Fibroblast of lung (primary cell): ENCODE measurements around the gene SAG.

Experiments used
- CTCF ChIP-seq, 2 donors: IDR thresholded peaks in 1 of 2; conservative IDR thresholded peaks in 1 of 2; 1 replicate in 1 of 2; 2 replicates in 1 of 2; pipeline ENCODE4 v1.5.1; 2011 to 2012; ENCODE audit warnings: low read length in 2 of 2, control low read depth in 1 of 2, inconsistent platforms in 1 of 2, low read depth in 1 of 2, mild to moderate bottlenecking in 1 of 2
- EZH2 ChIP-seq: IDR thresholded peaks from 2 replicates; pipeline ENCODE4 v1.5.1; 2012; ENCODE audit warnings: low read length, control low read depth, mild to moderate bottlenecking; ENCODE audit errors: missing control alignments

- no peak for TF ChIP-seq EZH2
- no peak for TF ChIP-seq CTCF (conservative IDR thresholded peaks at IDR 0.05 in 1 of 2, IDR thresholded peaks at IDR 0.05 in 1 of 2; ENCODE audit: low read depth in 1 of 2, low read length in 2 of 2)
These were observed 27.3 kb downstream of the SAG start for GRCh38 chr2:233334915-233335314.
